ENCODE data around the gene SGCB.

The SGCB gene

DNA sequence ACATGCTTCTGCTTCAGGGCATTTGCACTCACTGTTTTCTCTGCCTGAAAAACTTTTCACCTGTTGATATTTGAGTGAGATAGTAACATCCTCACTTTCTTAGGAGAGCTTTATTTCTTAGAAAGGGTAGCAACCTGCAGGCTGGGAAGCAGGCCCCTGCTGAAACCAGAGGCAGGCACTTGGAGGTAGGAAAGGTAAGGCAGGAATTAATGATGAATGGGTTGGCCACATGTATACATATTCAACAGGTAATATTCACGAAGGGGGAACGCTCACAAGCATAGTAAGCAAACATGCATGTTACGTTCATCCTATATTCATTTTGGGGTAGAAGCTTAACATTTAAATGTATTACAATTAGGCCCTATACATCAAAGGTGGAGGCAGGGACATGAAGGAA, 16.2 kb upstream of the SGCB start:
- Histone ChIP-seq H3K36me3 (ENCODE audit: insufficient read depth, low read length) (no peaks in the 10 kb centered on the region), H3K4me1 (ENCODE audit: control insufficient read depth, insufficient read depth, low read length, unreplicated experiment) (peaks cover 5% of the 10 kb centered on the region), H3K79me2 (ENCODE audit: control insufficient read depth, insufficient read depth, low read length, unreplicated experiment) (no peaks in the 10 kb centered on the region), H2AFZ (ENCODE audit: low read length, unreplicated experiment) (no peak overlapping the region), H3K27ac (ENCODE audit: low read depth, low read length) (no peak overlapping the region), H3K27me3 (ENCODE audit: insufficient read depth, low read length) (peaks cover 26% of the 10 kb centered on the region), H3K4me3 (ENCODE audit: low read depth, low read length) (no peak overlapping the region)

DNA sequence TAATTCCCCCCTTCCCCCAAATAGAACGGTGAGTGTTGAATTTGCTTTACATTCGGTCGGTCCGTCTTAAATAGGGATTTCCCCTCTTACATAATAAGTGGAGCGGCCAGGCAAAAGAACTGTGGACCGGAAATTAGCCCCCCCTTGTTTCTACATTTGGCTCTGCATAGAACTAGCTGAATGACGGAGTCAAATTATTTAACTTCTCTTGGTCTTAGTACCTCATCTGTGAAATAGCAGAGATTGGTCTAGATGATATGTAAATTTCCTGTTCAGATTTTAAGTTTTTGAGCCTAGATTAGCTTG, 14.3 kb upstream of the SGCB start:
- Histone ChIP-seq H3K4me3 (ENCODE audit: low read depth, low read length) (peak overlapping the region; percentile 85), H3K4me1 (ENCODE audit: control insufficient read depth, insufficient read depth, low read length, unreplicated experiment) (no peaks in the 10 kb centered on the region), H3K79me2 (ENCODE audit: control insufficient read depth, insufficient read depth, low read length, unreplicated experiment) (no peaks in the 10 kb centered on the region), H3K27me3 (ENCODE audit: insufficient read depth, low read length) (peaks cover 31% of the 10 kb centered on the region), H3K27ac (ENCODE audit: low read depth, low read length) (no peak overlapping the region), H2AFZ (ENCODE audit: low read length, unreplicated experiment) (peak overlapping the region; percentile 15), H3K36me3 (ENCODE audit: insufficient read depth, low read length) (no peaks in the 10 kb centered on the region)

DNA sequence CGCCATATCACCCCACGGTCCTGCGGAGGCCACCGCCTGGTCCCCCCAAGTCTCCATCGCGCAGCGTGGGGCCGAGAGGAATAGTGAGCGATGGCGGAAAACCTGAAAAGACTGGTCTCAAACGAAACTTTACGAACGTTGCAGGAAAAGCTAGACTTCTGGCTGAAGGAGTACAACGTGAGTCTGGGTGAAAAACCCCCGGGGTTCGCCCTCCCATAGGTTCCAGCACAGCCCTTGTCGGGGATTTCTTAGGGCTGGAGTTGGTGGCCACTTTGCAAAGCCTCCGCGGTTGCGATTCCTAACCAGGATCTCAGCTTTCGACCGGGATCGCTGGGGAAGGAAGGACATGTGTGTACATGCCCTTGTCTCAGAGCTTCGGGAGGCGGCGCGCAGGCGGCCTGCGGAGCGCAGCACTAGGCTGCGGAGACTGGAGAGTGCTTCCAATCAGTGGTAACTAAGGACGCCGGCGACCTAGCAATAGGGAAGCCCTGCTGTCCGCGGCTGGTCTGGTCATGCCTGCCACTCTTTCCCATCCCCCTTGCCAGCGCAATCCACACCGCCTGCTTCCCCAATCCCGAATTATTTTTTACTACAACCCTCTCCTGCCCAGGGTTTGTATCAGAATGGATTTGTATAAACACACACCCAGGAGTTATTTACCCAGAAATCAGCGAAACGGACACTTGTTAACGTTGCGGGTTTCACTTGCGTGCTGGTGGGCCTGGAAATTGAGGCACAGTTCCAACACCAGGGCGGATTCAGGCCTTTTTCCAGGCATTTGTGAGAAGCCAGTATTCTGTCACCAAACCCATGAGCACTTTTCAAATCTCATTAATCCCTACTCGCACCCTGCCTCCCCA, 13.7 kb upstream of the SGCB start:
- Histone ChIP-seq H3K27ac (ENCODE audit: low read depth, low read length) (peak overlapping the region; percentile 5; the same call in 1 of the 2 replicates), H3K4me1 (ENCODE audit: control insufficient read depth, insufficient read depth, low read length, unreplicated experiment) (no peaks in the 10 kb centered on the region), H3K36me3 (ENCODE audit: insufficient read depth, low read length) (no peaks in the 10 kb centered on the region), H3K79me2 (ENCODE audit: control insufficient read depth, insufficient read depth, low read length, unreplicated experiment) (no peaks in the 10 kb centered on the region), H2AFZ (ENCODE audit: low read length, unreplicated experiment) (peak overlapping the region; percentile 92), H3K4me3 (ENCODE audit: low read depth, low read length) (peak overlapping the region; percentile 85), H3K27me3 (ENCODE audit: insufficient read depth, low read length) (peaks cover 33% of the 10 kb centered on the region)

DNA sequence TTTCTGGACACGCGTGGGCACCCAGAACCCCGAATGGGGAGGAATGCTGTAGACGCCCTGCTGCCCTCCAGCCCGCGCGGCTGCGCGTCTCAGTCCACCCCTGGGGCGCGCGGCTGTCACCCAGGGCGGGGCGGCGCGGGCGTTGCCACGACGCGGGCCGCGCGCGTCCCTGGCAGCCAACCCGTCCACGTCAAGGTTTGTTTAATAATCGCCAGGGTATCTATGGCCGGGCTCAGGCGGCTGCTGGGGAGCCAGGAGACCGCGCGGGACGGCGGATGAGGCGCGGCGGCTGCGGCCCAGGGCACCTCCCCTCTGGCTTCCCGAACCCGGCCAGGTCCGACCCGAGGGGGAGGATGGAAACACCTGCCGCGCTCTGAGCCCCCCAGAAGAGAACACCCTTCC, 13.1 kb upstream of the SGCB start, which contains the start of gene SPATA18:
SPATA18 (plus strand) TSS at position 92 of the 402 bp plus-strand sequence. CDS start 401 bp downstream, outside the sequence.
- no peaks in the 10 kb centered on the region for H3K79me2 ChIP-seq (ENCODE audit: control insufficient read depth, insufficient read depth, low read length, unreplicated experiment)
- H3K27ac ChIP-seq (ENCODE audit: low read depth, low read length) = peak within 1 kb of the TSS; percentile 5; the same call in 1 of the 2 replicates
- H3K27me3 ChIP-seq (ENCODE audit: insufficient read depth, low read length) = peaks cover 39% of the 10 kb centered on the region
- H3K4me3 ChIP-seq (ENCODE audit: low read depth, low read length) = peak within 1 kb of the TSS; percentile 85
- H2AFZ ChIP-seq (ENCODE audit: low read length, unreplicated experiment) = peak within 1 kb of the TSS; percentile 92
- no peaks in the 10 kb centered on the region for H3K36me3 ChIP-seq (ENCODE audit: insufficient read depth, low read length)
- H3K4me1 ChIP-seq (ENCODE audit: control insufficient read depth, insufficient read depth, low read length, unreplicated experiment) = no peaks in the 10 kb centered on the region

DNA sequence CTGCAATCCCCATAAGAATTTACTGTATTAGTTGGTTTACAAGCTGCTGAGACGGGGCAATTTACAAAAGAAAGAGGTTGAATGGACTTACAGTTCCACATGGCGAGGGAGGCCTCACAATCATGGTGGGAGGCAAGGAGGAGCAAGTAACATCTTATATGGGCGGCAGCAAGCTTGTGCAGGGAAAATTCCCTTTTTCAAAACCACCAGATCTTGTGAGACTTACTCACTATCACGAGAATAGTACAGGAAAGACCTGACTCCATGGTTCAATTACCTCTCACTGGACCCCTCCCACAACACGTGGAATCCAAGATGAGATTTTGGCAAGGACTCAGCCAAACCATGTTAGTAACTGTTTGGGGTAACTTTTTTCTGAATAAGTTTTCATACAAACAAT, 11.2 kb upstream of the SGCB start:
- Histone ChIP-seq H3K27ac (ENCODE audit: low read depth, low read length) (no peak overlapping the region), H2AFZ (ENCODE audit: low read length, unreplicated experiment) (no peak overlapping the region), H3K4me1 (ENCODE audit: control insufficient read depth, insufficient read depth, low read length, unreplicated experiment) (no peaks in the 10 kb centered on the region), H3K79me2 (ENCODE audit: control insufficient read depth, insufficient read depth, low read length, unreplicated experiment) (no peaks in the 10 kb centered on the region), H3K27me3 (ENCODE audit: insufficient read depth, low read length) (peaks cover 43% of the 10 kb centered on the region), H3K36me3 (ENCODE audit: insufficient read depth, low read length) (no peaks in the 10 kb centered on the region), H3K4me3 (ENCODE audit: low read depth, low read length) (no peak overlapping the region)

DNA sequence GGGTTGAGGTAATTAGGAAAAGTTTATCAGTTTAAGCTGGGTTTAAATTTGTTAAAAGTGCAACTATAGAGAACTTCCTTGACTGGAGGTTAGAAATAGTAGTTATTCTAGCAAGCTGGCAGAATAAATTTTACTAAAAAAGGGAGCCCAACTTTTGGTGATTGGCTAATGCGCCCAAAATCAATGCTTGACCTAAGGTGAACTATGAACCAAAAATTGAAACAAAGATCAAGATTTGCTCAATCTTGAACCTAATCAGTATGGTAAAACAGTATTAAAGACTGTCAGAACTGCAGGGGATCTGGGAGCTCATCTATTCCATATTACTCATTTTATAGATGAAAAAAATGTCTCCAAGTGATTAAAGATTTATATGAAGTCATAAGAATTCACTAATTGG, 6.9 kb upstream of the SGCB start:
- H2AFZ ChIP-seq (ENCODE audit: low read length, unreplicated experiment) = no peak overlapping the region
- no peaks in the 10 kb centered on the region for H3K4me1 ChIP-seq (ENCODE audit: control insufficient read depth, insufficient read depth, low read length, unreplicated experiment)
- no peaks in the 10 kb centered on the region for H3K36me3 ChIP-seq (ENCODE audit: insufficient read depth, low read length)
- H3K4me3 ChIP-seq (ENCODE audit: low read depth, low read length) = no peak overlapping the region
- H3K79me2 ChIP-seq (ENCODE audit: control insufficient read depth, insufficient read depth, low read length, unreplicated experiment) = no peaks in the 10 kb centered on the region
- H3K27me3 ChIP-seq (ENCODE audit: insufficient read depth, low read length) = peaks cover 63% of the 10 kb centered on the region
- H3K27ac ChIP-seq (ENCODE audit: low read depth, low read length) = no peak overlapping the region

DNA sequence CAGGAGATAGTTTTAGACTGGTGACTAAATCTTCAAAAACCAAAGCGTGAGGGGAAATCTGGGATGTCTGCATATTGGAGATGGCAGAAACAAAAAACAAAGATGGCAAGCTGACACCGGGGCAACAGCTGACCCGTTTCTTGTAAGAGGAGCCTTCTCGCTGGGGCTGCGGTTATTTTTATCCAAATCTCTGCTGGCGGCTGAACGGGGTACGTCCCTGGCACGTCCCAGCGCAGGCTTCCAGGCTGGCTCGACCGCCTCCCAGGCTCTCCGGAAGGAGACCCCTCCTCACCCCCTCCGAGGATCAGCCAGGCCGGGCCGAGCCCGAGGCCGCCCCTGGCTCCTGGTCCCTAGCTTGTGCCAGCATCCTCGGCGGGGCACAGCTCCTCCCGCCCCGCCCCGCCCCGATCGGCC, 403 bp downstream of the SGCB start:
- Histone ChIP-seq H3K27ac (ENCODE audit: low read depth, low read length) (no peak overlapping the region), H3K36me3 (ENCODE audit: insufficient read depth, low read length) (no peaks in the 10 kb centered on the region), H3K27me3 (ENCODE audit: insufficient read depth, low read length) (peaks cover 28% of the 10 kb centered on the region), H3K4me3 (ENCODE audit: low read depth, low read length) (peak overlapping the region; percentile 99), H2AFZ (ENCODE audit: low read length, unreplicated experiment) (peak overlapping the region; percentile 78), H3K79me2 (ENCODE audit: control insufficient read depth, insufficient read depth, low read length, unreplicated experiment) (peaks cover 47% of the 10 kb centered on the region), H3K4me1 (ENCODE audit: control insufficient read depth, insufficient read depth, low read length, unreplicated experiment) (peaks cover 12% of the 10 kb centered on the region)

DNA sequence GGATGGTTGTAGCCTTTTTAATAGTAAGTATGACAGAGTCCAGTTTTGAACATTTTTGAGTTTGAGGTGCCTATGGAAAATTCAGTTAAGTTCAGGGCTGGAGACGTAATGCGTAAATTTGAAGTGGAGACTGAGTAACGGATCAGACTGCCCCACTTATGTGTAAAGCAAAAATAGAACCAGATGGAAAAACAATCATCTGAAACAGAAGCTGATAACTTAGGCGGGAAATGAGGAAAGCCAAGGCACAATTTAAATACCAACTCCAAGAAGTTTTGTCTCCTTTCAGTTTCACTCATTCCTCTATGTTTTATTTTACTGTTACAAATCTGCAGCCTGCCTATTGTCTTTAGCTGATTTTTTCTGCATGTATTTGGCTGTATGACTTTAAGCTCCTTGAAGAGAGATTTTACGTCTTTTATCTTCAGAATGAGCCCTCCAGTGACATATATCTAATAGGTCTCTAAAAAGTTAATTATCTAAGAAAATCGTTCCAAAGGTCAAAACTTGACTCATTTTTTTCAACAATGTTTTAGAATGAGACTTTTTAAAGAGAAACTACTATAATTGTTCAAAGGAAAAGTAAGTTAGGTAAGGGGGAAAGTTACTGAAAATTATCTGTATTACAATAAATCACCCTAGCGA, 1.1 kb downstream of the SGCB start:
- H3K79me2 ChIP-seq (ENCODE audit: control insufficient read depth, insufficient read depth, low read length, unreplicated experiment) = peaks cover 49% of the 10 kb centered on the region
- H3K27ac ChIP-seq (ENCODE audit: low read depth, low read length) = no peak overlapping the region
- H3K36me3 ChIP-seq (ENCODE audit: insufficient read depth, low read length) = 0 out of 2 replicates have a peak, but pooled peaks cover under 1% of the 10 kb centered on the region
- peaks cover 21% of the 10 kb centered on the region for H3K27me3 ChIP-seq (ENCODE audit: insufficient read depth, low read length)
- H3K4me1 ChIP-seq (ENCODE audit: control insufficient read depth, insufficient read depth, low read length, unreplicated experiment) = peaks cover 12% of the 10 kb centered on the region
- peak overlapping the region; percentile 78 for H2AFZ ChIP-seq (ENCODE audit: low read length, unreplicated experiment)
- H3K4me3 ChIP-seq (ENCODE audit: low read depth, low read length) = peak overlapping the region; percentile 99

DNA sequence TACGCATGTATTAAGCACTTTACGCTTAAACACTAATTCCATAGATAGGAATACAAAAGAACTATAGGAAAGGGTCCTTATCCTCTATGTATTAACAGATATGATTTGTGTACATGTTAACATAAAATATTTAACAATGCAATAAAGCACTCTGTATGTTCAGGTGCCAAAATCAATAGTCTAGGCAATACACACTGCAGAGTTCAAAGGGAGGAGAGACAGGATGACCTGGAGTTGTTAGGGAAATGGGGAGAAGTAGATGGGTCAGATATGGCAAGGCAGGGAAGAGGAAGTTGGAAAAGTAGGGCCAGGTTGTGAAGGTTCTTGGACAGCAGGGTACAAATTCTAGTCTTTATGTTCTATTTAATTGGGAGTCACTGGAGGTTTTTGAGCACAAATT, 2.9 kb downstream of the SGCB start:
- Histone ChIP-seq H2AFZ (ENCODE audit: low read length, unreplicated experiment) (no peak overlapping the region), H3K27ac (ENCODE audit: low read depth, low read length) (no peak overlapping the region), H3K79me2 (ENCODE audit: control insufficient read depth, insufficient read depth, low read length, unreplicated experiment) (peaks cover 49% of the 10 kb centered on the region), H3K27me3 (ENCODE audit: insufficient read depth, low read length) (peaks cover 4% of the 10 kb centered on the region), H3K36me3 (ENCODE audit: insufficient read depth, low read length) (peaks cover 5% of the 10 kb centered on the region; the same call in 1 of the 2 replicates), H3K4me1 (ENCODE audit: control insufficient read depth, insufficient read depth, low read length, unreplicated experiment) (peaks cover 12% of the 10 kb centered on the region), H3K4me3 (ENCODE audit: low read depth, low read length) (no peak overlapping the region)

DNA sequence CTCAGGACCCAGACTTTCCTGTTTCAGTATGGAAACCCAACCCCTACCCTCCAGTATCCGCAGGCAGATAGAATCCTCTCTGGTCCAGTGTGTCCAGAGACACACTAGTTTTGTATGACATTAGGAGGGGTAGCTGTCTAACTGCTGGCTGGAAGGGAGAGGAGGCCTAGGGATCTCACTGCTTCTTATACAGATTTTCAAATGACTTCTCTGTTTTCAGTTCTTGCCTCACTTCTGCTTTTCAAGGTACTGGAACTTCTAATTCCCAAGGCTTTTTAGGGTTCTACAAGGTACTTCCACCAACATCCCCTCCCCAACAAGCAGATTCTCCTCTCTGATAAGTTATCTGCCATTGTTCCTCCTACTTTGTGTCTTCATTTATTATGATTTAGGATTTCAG, 6.1 kb downstream of the SGCB start:
- Histone ChIP-seq H3K79me2 (ENCODE audit: control insufficient read depth, insufficient read depth, low read length, unreplicated experiment) (peaks cover 39% of the 10 kb centered on the region), H3K36me3 (ENCODE audit: insufficient read depth, low read length) (peaks cover 23% of the 10 kb centered on the region), H3K4me3 (ENCODE audit: low read depth, low read length) (no peak overlapping the region)

DNA sequence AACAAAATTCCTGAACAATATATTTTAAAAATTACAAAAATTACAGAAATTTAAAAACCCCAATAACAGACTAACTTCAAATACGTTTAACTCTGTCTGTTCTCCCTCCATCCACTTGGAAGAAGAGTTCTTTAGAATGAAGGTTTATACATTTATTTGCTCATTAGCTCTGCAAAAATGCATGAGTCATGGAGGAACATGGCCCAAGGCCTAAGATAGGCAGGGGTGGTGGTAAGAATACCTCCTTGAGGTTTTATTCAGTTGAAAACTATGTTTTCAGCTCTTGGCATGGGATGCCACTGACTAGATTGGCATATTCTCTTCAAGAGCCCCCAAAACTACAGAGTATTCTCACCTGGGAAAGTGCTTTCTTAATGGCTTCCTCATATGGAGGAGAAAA, 9.1 kb downstream of the SGCB start:
- Histone ChIP-seq H3K79me2 (ENCODE audit: control insufficient read depth, insufficient read depth, low read length, unreplicated experiment) (peaks cover 11% of the 10 kb centered on the region), H3K36me3 (ENCODE audit: insufficient read depth, low read length) (peaks cover 35% of the 10 kb centered on the region), H3K27me3 (ENCODE audit: insufficient read depth, low read length) (no peaks in the 10 kb centered on the region), H3K4me3 (ENCODE audit: low read depth, low read length) (no peak overlapping the region), H3K4me1 (ENCODE audit: control insufficient read depth, insufficient read depth, low read length, unreplicated experiment) (peaks cover 11% of the 10 kb centered on the region), H2AFZ (ENCODE audit: low read length, unreplicated experiment) (no peak overlapping the region), H3K27ac (ENCODE audit: low read depth, low read length) (peak overlapping the region; percentile 45; the same call in 1 of the 2 replicates)

More for the DNA sequence above, 6.1 kb downstream of the SGCB start:
- Histone ChIP-seq H3K4me1 (ENCODE audit: control insufficient read depth, insufficient read depth, low read length, unreplicated experiment) (peaks cover 23% of the 10 kb centered on the region), H2AFZ (ENCODE audit: low read length, unreplicated experiment) (no peak overlapping the region), H3K27ac (ENCODE audit: low read depth, low read length) (no peak overlapping the region), H3K27me3 (ENCODE audit: insufficient read depth, low read length) (no peaks in the 10 kb centered on the region)
